Gastroesophageal sphincter (tissue), 4 donors: ENCODE results near the gene CHRM5. TPM values are rescaled to one million over a fixed set of nuclear protein-coding genes. Genes with fewer than 3 reads are reported as not detected.
"Not testable (repeated sequence)": the region's sequence is repeated elsewhere in the genome, so short reads cannot be mapped to it uniquely, and the experiment has no call there.

Source experiments
- ATAC-seq: fragments of 150-250 bp; one replicate; pipeline ENCODE4 v1.9.1; 2016; ENCODE audit warnings: mild to moderate bottlenecking, moderate library complexity
- H3K27ac ChIP-seq, 4 donors: fragments of 200-600 bp; sonication (generic) in 3 of 4; 1 replicate in 3 of 4; 2 replicates in 1 of 4; pipeline ENCODE4 v1.5.1; 2016 to 2019
- H3K27me3 ChIP-seq: fragments of 200-600 bp; sonication (generic); one replicate; pipeline ENCODE4 v1.5.1; 2019
- H3K36me3 ChIP-seq, 2 donors: fragments of 200-600 bp; sonication (generic); one replicate each; pipeline ENCODE4 v1.5.1; 2019; ENCODE audit warnings: control low read depth in 1 of 2
- H3K4me1 ChIP-seq, 3 donors: fragments of 200-600 bp; sonication (generic); 1 replicate in 2 of 3; 2 replicates in 1 of 3; pipeline ENCODE4 v1.5.1; 2016 to 2019; ENCODE audit warnings: control low read depth in 2 of 3
- H3K4me3 ChIP-seq, 2 donors: fragments of 200-600 bp; sonication (generic); one replicate each; pipeline ENCODE4 v1.5.1; 2019; ENCODE audit warnings: mild to moderate bottlenecking in 1 of 2, moderate library complexity in 1 of 2
- H3K9me3 ChIP-seq, 3 donors: fragments of 200-600 bp; sonication (generic); one replicate each; pipeline ENCODE4 v1.5.1; 2017 to 2019; ENCODE audit warnings: control low read depth in 2 of 3
- CTCF ChIP-seq, 4 experiments: fragments of 200-600 bp in 2 of 4; fragments of 450-650 bp in 2 of 4; sonication (generic) in 1 of 4; IDR thresholded peaks; one replicate each; pipeline ENCODE4 v1.5.1; 2017 to 2019; ENCODE audit warnings: antibody characterized with exemption in 4 of 4, mild to moderate bottlenecking in 2 of 4, moderate library complexity in 2 of 4
- EP300 ChIP-seq: sonication (generic); formaldehyde crosslinking; IDR thresholded peaks from one replicate; pipeline ENCODE4 v1.6.1; 2017; ENCODE audit warnings: antibody characterized with exemption, mild to moderate bottlenecking
- POLR2A ChIP-seq, 2 donors: fragments of 450-650 bp; IDR thresholded peaks; one replicate each; pipeline ENCODE4 v1.6.1; 2017; ENCODE audit warnings: antibody characterized with exemption in 2 of 2, mild to moderate bottlenecking in 2 of 2, moderate library complexity in 1 of 2
- POLR2AphosphoS5 ChIP-seq: sonication (generic); formaldehyde crosslinking; IDR thresholded peaks from one replicate; pipeline ENCODE4 v1.6.1; 2017; ENCODE audit warnings: antibody characterized with exemption
- WGBS, 2 donors: methylation state at CpG; one replicate each; pipeline ENCODE4 v1.1.5; 2018; ENCODE audit warnings: low coverage in 1 of 2; 5-methylcytosine and 5-hydroxymethylcytosine counted together
- total RNA-seq, 4 donors: library from RNA; depleted of rRNA; stranded (reverse); fragments of >200 nt; gene quantifications; one replicate each; pipeline ENCODE4 v1.1.0, GENCODE V29; 2016

Gene CHRM5
- total RNA-seq, 4 donors from 2014 or later: not detected

- no peak overlapping the region for H3K4me3 ChIP-seq
- no peak overlapping the region for H3K27ac ChIP-seq
- no peaks in the 10 kb centered on the region for H3K9me3 ChIP-seq
- peaks cover 0 to 5% (median 0%) of the 10 kb centered on the region in 3 donors for H3K4me1 ChIP-seq
- ATAC-seq: no peak
- H3K27me3 ChIP-seq: no peaks in the 10 kb centered on the region
- no peaks in the 10 kb centered on the region for H3K36me3 ChIP-seq
- WGBS, 2 donors: 94 to 96% methylated on average over 2 of the region's 3 CpGs
- TF ChIP-seq POLR2AphosphoS5 (no peak), CTCF (IDR thresholded peaks at IDR 0.05) (no peak), EP300 (no peak)
Measured at GRCh38 chr15:33987444-33987843, 19.1 kb downstream of the CHRM5 start.

- Histone ChIP-seq H3K27me3 (no peaks in the 10 kb centered on the region), H3K36me3 (no peaks in the 10 kb centered on the region), H3K27ac (no peak overlapping the region), H3K4me1 (peaks cover 0 to 5% (median 0%) of the 10 kb centered on the region in 3 donors), H3K4me3 (no peak overlapping the region), H3K9me3 (no peaks in the 10 kb centered on the region)
- no peak for TF ChIP-seq CTCF (IDR thresholded peaks at IDR 0.05)
- no peak for TF ChIP-seq EP300
- no peak for TF ChIP-seq POLR2AphosphoS5
- TF ChIP-seq POLR2A (IDR thresholded peaks at IDR 0.05): no peak
- WGBS, 2 donors: 80 to 96% methylated on average over 3 of the region's 4 CpGs
- no peak for ATAC-seq
Measured at GRCh38 chr15:33988384-33988783, 20.1 kb downstream of the CHRM5 start.

- H3K36me3 ChIP-seq: no peaks in the 10 kb centered on the region
- no peak for ATAC-seq
- no peaks in the 10 kb centered on the region for H3K9me3 ChIP-seq
- no peak for TF ChIP-seq CTCF (IDR thresholded peaks at IDR 0.05)
- no peak overlapping the region for H3K27ac ChIP-seq
- H3K4me1 ChIP-seq: no peaks in the 10 kb centered on the region
- no peak overlapping the region for H3K4me3 ChIP-seq
- WGBS, 2 donors: 78 to 92% methylated on average over 4 to 9 of the region's 9 CpGs
- no peaks in the 10 kb centered on the region for H3K27me3 ChIP-seq
Measured at GRCh38 chr15:33994005-33994615, 25.8 kb downstream of the CHRM5 start.

GRCh38 chr15:33995666-33996065 lies 27.4 kb downstream of the CHRM5 start:
- WGBS, 2 donors: 100% methylated on average over 1 of the region's 10 CpGs

GRCh38 chr15:34001536-34001935 lies 33.2 kb downstream of the CHRM5 start:
- no peak overlapping the region for H3K27ac ChIP-seq
- TF ChIP-seq EP300: no peak
- no peak for TF ChIP-seq CTCF (IDR thresholded peaks at IDR 0.05)
- no peak for TF ChIP-seq POLR2AphosphoS5
- H3K36me3 ChIP-seq: peaks cover 0 to 13% of the 10 kb centered on the region in 2 donors
- no peak for ATAC-seq
- no peaks in the 10 kb centered on the region for H3K4me1 ChIP-seq
- no peaks in the 10 kb centered on the region for H3K27me3 ChIP-seq
- WGBS, 2 donors: 61 to 63% methylated on average over 3 of the region's 3 CpGs
- no peaks in the 10 kb centered on the region for H3K9me3 ChIP-seq
- H3K4me3 ChIP-seq: no peak overlapping the region

More at GRCh38 chr15:33995666-33996065, 27.4 kb downstream of the CHRM5 start:
- H3K27ac ChIP-seq, ATAC-seq, H3K4me3 ChIP-seq, H3K4me1 ChIP-seq, H3K27me3 ChIP-seq, H3K36me3 ChIP-seq, H3K9me3 ChIP-seq: not testable (repeated sequence)
